Measurements from ENCODE around the gene LGALS3.

LGALS3 gene

GRCh38 chr14:55103005-55103640 is 25.9 kb upstream of the LGALS3 start:
- peak; percentile 40 for DNase-seq (ENCODE audit: low spot score)
- H3K4me3 Mint-ChIP-seq, result peak overlapping the region; percentile 50
- H3K27ac Mint-ChIP-seq, result peak overlapping the region; percentile 91
- peaks cover 49% of the 10 kb centered on the region for H3K4me1 Mint-ChIP-seq (ENCODE audit: low read depth)
- H3K36me3 Mint-ChIP-seq (ENCODE audit: low read depth), result peaks cover 14% of the 10 kb centered on the region
- peaks cover 10% of the 10 kb centered on the region for H3K9me3 Mint-ChIP-seq
- no peaks in the 10 kb centered on the region for H3K27me3 Mint-ChIP-seq (ENCODE audit: low read depth)

- Mint-ChIP-seq H3K36me3 (ENCODE audit: low read depth) (peaks cover 14% of the 10 kb centered on the region), H3K27me3 (ENCODE audit: low read depth) (no peaks in the 10 kb centered on the region), H3K27ac (peak overlapping the region; percentile 91), H3K9me3 (peaks cover 10% of the 10 kb centered on the region), H3K4me1 (ENCODE audit: low read depth) (peaks cover 45% of the 10 kb centered on the region), H3K4me3 (peak overlapping the region; percentile 26)
- no peak for DNase-seq (ENCODE audit: low spot score)
These were observed 24.8 kb upstream of the LGALS3 start for GRCh38 chr14:55103971-55104954.

DNA sequence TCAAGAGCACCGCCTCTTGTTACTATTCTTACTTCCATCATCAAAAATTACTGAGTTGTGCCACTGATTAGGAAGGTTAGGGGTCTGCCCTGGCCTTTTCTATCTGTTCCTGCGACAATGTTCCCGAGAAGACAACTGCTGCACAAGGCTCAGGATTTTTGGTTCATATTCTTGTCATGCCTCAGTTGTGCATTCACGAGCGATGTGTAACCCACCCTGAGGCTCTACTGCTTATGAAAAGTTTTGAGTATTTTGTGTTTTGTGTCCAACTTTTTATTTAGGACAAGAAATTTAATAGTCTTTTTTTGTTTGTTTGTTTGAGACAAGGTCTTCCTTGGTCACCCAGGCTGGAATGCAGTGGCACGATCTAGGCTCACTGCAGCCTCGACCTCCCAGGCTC is 23.1 kb upstream of the LGALS3 start:
- Mint-ChIP-seq H3K4me1 (ENCODE audit: low read depth) (peaks cover 37% of the 10 kb centered on the region), H3K27me3 (ENCODE audit: low read depth) (no peaks in the 10 kb centered on the region), H3K27ac (no peak overlapping the region), H3K9me3 (peaks cover 10% of the 10 kb centered on the region), H3K4me3 (no peak overlapping the region), H3K36me3 (ENCODE audit: low read depth) (peaks cover 14% of the 10 kb centered on the region)
- DNase-seq (ENCODE audit: low spot score), result no peak

- Mint-ChIP-seq H3K36me3 (ENCODE audit: low read depth) (peaks cover 14% of the 10 kb centered on the region), H3K9me3 (peaks cover 10% of the 10 kb centered on the region), H3K27ac (peak overlapping the region; percentile 53), H3K27me3 (ENCODE audit: low read depth) (no peaks in the 10 kb centered on the region), H3K4me1 (ENCODE audit: low read depth) (peaks cover 26% of the 10 kb centered on the region), H3K4me3 (no peak overlapping the region)
- peak; percentile 43 for DNase-seq (ENCODE audit: low spot score)
These were observed 21.1 kb upstream of the LGALS3 start for GRCh38 chr14:55107766-55108554.

- H3K27me3 Mint-ChIP-seq (ENCODE audit: low read depth), result peaks cover 2% of the 10 kb centered on the region
- no peak overlapping the region for H3K4me3 Mint-ChIP-seq
- H3K9me3 Mint-ChIP-seq, result no peaks in the 10 kb centered on the region
- no peak overlapping the region for H3K27ac Mint-ChIP-seq
- H3K4me1 Mint-ChIP-seq (ENCODE audit: low read depth), result peaks cover 13% of the 10 kb centered on the region
- no peak for DNase-seq (ENCODE audit: low spot score)
- peaks cover 4% of the 10 kb centered on the region for H3K36me3 Mint-ChIP-seq (ENCODE audit: low read depth)
These were observed 19.2 kb upstream of the LGALS3 start for GRCh38 chr14:55109836-55110235.

- H3K4me3 Mint-ChIP-seq, result no peak overlapping the region
- DNase-seq (ENCODE audit: low spot score), result no peak
- peaks cover 2% of the 10 kb centered on the region for H3K27me3 Mint-ChIP-seq (ENCODE audit: low read depth)
- peaks cover 13% of the 10 kb centered on the region for H3K4me1 Mint-ChIP-seq (ENCODE audit: low read depth)
- no peaks in the 10 kb centered on the region for H3K9me3 Mint-ChIP-seq
- no peaks in the 10 kb centered on the region for H3K36me3 Mint-ChIP-seq (ENCODE audit: low read depth)
- no peak overlapping the region for H3K27ac Mint-ChIP-seq
These were observed 17.8 kb upstream of the LGALS3 start for GRCh38 chr14:55111122-55111708.

DNA sequence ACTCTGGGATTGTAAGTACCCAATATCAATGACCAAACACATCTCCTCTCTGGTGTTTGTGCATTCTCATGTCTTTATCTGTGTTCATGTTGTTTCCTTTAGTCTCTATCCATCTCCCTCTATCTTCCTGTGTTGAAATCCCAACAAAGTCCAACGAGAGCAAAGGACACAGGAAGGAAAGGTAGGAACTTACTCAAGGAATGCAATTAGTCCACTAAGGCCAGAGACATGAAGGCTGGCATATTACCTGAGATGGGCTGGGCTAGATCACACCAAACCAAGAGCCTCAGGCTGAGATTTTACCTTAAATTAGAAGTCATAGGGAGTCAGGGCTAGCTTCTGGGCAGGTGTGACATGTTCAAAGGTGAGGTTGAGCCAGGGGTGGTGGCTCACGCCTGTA is 14.3 kb upstream of the LGALS3 start:
- Mint-ChIP-seq H3K9me3 (no peaks in the 10 kb centered on the region), H3K27me3 (ENCODE audit: low read depth) (peaks cover 7% of the 10 kb centered on the region), H3K27ac (no peak overlapping the region), H3K4me3 (no peak overlapping the region), H3K4me1 (ENCODE audit: low read depth) (peaks cover 4% of the 10 kb centered on the region), H3K36me3 (ENCODE audit: low read depth) (no peaks in the 10 kb centered on the region)
- no peak for DNase-seq (ENCODE audit: low spot score)

GRCh38 chr14:55115460-55115859 is 13.6 kb upstream of the LGALS3 start:
- Mint-ChIP-seq H3K4me3 (no peak overlapping the region), H3K36me3 (ENCODE audit: low read depth) (no peaks in the 10 kb centered on the region), H3K9me3 (no peaks in the 10 kb centered on the region), H3K27ac (no peak overlapping the region), H3K27me3 (ENCODE audit: low read depth) (peaks cover 12% of the 10 kb centered on the region), H3K4me1 (ENCODE audit: low read depth) (peaks cover 4% of the 10 kb centered on the region)
- no peak for DNase-seq (ENCODE audit: low spot score)

DNA sequence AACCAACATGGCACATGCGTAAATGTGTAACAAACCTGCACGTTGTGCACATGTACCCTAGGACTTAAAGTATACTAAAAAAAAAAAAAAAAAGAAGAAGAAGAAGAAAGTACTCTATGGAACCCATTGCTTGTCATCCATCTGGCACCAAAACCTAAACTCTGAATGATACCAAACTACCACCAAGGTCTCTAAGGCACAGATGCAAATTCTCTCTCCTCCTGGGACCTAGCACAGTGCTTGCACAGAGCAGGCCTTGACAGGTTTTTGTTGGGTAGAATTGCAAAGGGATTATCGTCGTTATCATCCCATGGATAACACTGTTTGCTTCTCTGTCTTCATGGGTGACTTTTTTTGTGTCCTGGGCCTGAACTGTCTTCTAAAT is 13.2 kb upstream of the LGALS3 start:
- Mint-ChIP-seq H3K27me3 (ENCODE audit: low read depth) (peaks cover 12% of the 10 kb centered on the region), H3K4me3 (no peak overlapping the region), H3K4me1 (ENCODE audit: low read depth) (peaks cover 4% of the 10 kb centered on the region), H3K27ac (no peak overlapping the region), H3K9me3 (no peaks in the 10 kb centered on the region), H3K36me3 (ENCODE audit: low read depth) (no peaks in the 10 kb centered on the region)
- DNase-seq (ENCODE audit: low spot score), result no peak

DNA sequence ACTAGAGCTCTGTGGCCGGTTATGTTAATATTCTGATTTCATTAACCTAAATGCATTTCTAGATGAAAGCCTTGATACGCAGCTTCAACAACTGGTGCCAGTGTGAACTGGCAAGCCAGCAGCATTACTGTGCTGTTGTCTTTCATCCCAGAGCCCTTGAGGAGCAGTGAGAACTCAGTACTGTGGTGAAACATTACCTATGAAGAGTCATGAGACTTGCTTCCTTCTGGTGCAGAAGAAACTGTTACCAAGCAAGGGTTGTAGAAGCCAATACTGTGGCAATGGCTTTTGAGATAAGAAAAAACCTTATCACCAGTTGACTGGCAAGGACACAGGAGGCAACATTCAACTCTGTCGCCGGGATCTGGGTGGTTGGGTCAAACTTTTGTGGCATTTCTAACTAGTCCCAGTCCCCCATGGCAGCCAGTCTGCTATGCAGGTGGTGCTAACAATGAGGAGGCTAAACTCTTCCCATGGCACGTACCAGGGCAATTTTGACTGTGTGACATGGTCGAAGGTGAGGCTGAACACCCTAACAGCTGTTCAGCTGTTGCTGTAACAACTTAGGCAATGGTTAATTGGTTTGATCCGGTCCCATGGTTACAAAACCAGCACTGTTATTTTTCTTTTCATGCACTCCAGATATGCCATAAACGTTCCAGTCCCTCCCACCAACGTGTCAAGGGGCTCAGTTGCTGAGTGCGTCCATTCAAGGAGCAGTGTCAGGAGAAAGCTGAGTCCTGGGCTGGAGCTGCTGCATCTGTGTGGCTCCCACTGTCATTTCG is 12.6 kb upstream of the LGALS3 start:
- no peak for DNase-seq (ENCODE audit: low spot score)
- H3K4me3 Mint-ChIP-seq, result no peak overlapping the region
- peaks cover 4% of the 10 kb centered on the region for H3K4me1 Mint-ChIP-seq (ENCODE audit: low read depth)
- no peaks in the 10 kb centered on the region for H3K36me3 Mint-ChIP-seq (ENCODE audit: low read depth)
- H3K27ac Mint-ChIP-seq, result no peak overlapping the region
- H3K9me3 Mint-ChIP-seq, result no peaks in the 10 kb centered on the region
- H3K27me3 Mint-ChIP-seq (ENCODE audit: low read depth), result peaks cover 12% of the 10 kb centered on the region

- DNase-seq (ENCODE audit: low spot score), result no peak
- Mint-ChIP-seq H3K27ac (no peak overlapping the region), H3K27me3 (ENCODE audit: low read depth) (peaks cover 12% of the 10 kb centered on the region), H3K4me1 (ENCODE audit: low read depth) (peaks cover 4% of the 10 kb centered on the region), H3K9me3 (no peaks in the 10 kb centered on the region), H3K4me3 (no peak overlapping the region), H3K36me3 (ENCODE audit: low read depth) (no peaks in the 10 kb centered on the region)
These were observed 11.1 kb upstream of the LGALS3 start for GRCh38 chr14:55117803-55118441.

DNA sequence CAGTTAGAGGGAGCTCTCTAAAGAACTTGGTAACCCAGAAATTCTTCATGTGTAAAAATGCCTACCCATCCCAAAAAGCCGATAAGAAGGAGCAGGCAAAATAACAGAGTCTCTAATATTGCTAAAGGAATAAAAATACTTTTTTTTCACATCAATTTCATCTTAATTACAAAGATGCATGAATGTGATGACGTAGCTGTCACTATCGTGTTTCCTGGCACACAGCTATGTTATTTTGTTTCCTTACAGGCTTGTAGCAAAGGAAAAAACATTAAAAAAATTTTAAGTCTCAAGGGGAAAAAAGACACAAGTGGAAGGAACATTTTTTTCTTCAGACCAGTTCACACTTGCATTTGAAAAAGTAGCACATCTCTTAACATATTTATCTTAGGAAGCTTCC is 10.3 kb upstream of the LGALS3 start:
- no peak overlapping the region for H3K27ac Mint-ChIP-seq

More for the DNA sequence above, 10.3 kb upstream of the LGALS3 start:
- Mint-ChIP-seq H3K4me3 (no peak overlapping the region), H3K4me1 (ENCODE audit: low read depth) (peaks cover 4% of the 10 kb centered on the region), H3K9me3 (no peaks in the 10 kb centered on the region), H3K36me3 (ENCODE audit: low read depth) (no peaks in the 10 kb centered on the region), H3K27me3 (ENCODE audit: low read depth) (peaks cover 10% of the 10 kb centered on the region)
- DNase-seq (ENCODE audit: low spot score), result no peak

Data from T-helper 2 cell treated with Interferon-gamma antibody and Interleukin-4, amounts not matched to agents 5 μg/mL and 100 μg/mL, for 36 hours (primary cell).